ENCODE data around the gene SERPINA12. TPM values are rescaled to one million over a fixed set of nuclear protein-coding genes. Genes with fewer than 3 reads are reported as not detected.

The SERPINA12 gene
- total and polyA plus RNA-seq, 2 experiments from 2014 or later, result not detected

DNA sequence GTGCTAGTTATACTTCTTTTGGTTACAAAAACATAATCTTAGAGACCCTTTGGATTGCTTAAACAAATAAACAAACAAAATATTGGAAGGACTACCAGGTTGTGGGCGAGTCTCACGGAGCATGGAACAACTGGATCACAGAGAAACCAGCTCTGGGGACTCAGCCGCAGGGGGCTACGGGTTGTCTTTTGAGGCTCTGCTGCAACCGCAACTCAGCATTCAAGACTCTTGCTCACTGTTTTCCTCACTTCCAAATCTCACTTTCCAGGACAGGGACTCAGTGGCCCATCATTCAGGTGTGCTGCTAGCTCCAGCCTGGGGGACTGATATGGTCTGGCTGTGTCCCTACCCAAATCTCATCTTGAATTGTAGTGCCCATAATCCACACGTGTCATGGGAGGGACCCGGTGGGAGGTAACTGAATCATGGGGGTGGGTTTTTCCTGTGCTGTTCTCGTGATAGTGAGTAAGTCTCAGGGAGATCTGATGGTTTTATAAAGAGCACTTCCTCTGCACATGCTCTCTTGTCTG lies 37.9 kb upstream of the SERPINA12 start (continued):
- TF ChIP-seq, protein P1, sequence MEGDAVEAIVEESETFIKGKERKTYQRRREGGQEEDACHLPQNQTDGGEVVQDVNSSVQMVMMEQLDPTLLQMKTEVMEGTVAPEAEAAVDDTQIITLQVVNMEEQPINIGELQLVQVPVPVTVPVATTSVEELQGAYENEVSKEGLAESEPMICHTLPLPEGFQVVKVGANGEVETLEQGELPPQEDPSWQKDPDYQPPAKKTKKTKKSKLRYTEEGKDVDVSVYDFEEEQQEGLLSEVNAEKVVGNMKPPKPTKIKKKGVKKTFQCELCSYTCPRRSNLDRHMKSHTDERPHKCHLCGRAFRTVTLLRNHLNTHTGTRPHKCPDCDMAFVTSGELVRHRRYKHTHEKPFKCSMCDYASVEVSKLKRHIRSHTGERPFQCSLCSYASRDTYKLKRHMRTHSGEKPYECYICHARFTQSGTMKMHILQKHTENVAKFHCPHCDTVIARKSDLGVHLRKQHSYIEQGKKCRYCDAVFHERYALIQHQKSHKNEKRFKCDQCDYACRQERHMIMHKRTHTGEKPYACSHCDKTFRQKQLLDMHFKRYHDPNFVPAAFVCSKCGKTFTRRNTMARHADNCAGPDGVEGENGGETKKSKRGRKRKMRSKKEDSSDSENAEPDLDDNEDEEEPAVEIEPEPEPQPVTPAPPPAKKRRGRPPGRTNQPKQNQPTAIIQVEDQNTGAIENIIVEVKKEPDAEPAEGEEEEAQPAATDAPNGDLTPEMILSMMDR (conservative IDR thresholded peaks at IDR 0.05; ENCODE audit: low read depth in 2 of 2), result no peak
- TF ChIP-seq, protein P2, sequence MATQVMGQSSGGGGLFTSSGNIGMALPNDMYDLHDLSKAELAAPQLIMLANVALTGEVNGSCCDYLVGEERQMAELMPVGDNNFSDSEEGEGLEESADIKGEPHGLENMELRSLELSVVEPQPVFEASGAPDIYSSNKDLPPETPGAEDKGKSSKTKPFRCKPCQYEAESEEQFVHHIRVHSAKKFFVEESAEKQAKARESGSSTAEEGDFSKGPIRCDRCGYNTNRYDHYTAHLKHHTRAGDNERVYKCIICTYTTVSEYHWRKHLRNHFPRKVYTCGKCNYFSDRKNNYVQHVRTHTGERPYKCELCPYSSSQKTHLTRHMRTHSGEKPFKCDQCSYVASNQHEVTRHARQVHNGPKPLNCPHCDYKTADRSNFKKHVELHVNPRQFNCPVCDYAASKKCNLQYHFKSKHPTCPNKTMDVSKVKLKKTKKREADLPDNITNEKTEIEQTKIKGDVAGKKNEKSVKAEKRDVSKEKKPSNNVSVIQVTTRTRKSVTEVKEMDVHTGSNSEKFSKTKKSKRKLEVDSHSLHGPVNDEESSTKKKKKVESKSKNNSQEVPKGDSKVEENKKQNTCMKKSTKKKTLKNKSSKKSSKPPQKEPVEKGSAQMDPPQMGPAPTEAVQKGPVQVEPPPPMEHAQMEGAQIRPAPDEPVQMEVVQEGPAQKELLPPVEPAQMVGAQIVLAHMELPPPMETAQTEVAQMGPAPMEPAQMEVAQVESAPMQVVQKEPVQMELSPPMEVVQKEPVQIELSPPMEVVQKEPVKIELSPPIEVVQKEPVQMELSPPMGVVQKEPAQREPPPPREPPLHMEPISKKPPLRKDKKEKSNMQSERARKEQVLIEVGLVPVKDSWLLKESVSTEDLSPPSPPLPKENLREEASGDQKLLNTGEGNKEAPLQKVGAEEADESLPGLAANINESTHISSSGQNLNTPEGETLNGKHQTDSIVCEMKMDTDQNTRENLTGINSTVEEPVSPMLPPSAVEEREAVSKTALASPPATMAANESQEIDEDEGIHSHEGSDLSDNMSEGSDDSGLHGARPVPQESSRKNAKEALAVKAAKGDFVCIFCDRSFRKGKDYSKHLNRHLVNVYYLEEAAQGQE (IDR thresholded peaks at IDR 0.05; ENCODE audit: unreplicated experiment), result no peak
- TF ChIP-seq ZNF114 (CRISPR knock-in tag; IDR thresholded peaks at IDR 0.05) (no peak), POLR2AphosphoS5 (IDR thresholded peaks at IDR 0.05; ENCODE audit: low read depth) (no peak), STAT1 (IDR thresholded peaks at IDR 0.05; ENCODE audit: unreplicated experiment) (no peak), ZNF331 (CRISPR knock-in tag; IDR thresholded peaks at IDR 0.05; ENCODE audit: low read depth) (no peak), JUNB (IDR thresholded peaks at IDR 0.05; ENCODE audit: unreplicated experiment) (no peak)

DNA sequence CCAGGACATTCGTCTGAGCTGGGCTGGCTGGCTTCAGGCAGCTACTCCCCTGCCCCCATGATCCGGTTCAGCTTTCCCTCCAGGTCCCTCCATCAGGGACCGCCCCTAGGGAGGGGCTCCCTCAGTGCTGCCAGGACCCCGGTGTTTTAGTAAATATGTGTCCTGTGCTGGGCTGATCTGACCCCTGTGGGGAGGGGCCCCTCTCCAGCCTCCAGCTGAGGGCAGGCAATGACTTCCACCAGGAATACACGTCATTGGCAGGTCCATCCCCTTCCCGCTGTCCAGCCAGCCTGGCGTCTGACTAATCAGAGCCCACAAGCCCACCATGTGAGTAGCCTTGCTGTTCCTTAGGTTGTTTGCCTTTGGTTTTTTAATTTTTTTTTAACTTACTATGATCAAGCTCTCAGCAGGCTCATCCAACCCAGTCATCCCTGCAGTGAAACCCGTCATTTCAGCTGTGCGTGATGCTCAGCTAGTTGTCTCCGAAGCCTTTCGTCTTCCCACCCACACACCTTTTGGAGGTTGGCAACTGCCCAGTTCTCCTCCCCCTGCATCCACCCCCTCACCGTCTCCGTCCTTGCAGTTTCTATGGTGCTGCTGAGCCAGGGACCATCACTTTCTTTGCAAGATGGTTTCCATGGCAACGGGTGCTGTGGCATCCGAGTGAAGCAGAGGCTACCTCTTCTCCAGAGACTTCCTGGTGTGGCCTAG lies 36.0 kb upstream of the SERPINA12 start:
- H4K20me1 ChIP-seq (replicated peaks; ENCODE audit: insufficient read depth), result no peaks in the 10 kb centered on the region
- H3K4me2 ChIP-seq, result no peak overlapping the region
- Mint-ChIP-seq H3K27me3 (ENCODE audit: insufficient read depth, low read depth, poor library complexity) (peaks cover 17% of the 10 kb centered on the region), H3K27ac (no peak overlapping the region), H3K4me3 (no peak overlapping the region), H3K9me3 (no peaks in the 10 kb centered on the region), H3K36me3 (ENCODE audit: low read depth) (no peaks in the 10 kb centered on the region), H3K4me1 (peaks cover 15% of the 10 kb centered on the region)
- no peaks in the 10 kb centered on the region for H3K27me3 ChIP-seq (ENCODE audit: insufficient read depth)
- H3F3A ChIP-seq (replicated peaks; ENCODE audit: low read depth), result no peaks in the 10 kb centered on the region
- H3K36me3 ChIP-seq (ENCODE audit: insufficient read depth), result no peaks in the 10 kb centered on the region
- no peaks in the 10 kb centered on the region for H3K9me2 ChIP-seq (ENCODE audit: insufficient read depth)
- DNase-seq (ENCODE audit: low spot score) (peak; percentile 45), ATAC-seq (no peak; the same call in 2 of the 3 replicates)
- H3K27ac ChIP-seq (ENCODE audit: low read depth), result no peak overlapping the region
- H2AFZ ChIP-seq, result no peak overlapping the region
- H3K79me2 ChIP-seq (replicated peaks; ENCODE audit: insufficient read depth), result no peaks in the 10 kb centered on the region
- H3K4me3 ChIP-seq, result no peak overlapping the region
- peaks cover 7% of the 10 kb centered on the region; the same call in 1 of the 2 replicates for H3K4me1 ChIP-seq (ENCODE audit: insufficient read depth)
- TF ChIP-seq, protein P3, sequence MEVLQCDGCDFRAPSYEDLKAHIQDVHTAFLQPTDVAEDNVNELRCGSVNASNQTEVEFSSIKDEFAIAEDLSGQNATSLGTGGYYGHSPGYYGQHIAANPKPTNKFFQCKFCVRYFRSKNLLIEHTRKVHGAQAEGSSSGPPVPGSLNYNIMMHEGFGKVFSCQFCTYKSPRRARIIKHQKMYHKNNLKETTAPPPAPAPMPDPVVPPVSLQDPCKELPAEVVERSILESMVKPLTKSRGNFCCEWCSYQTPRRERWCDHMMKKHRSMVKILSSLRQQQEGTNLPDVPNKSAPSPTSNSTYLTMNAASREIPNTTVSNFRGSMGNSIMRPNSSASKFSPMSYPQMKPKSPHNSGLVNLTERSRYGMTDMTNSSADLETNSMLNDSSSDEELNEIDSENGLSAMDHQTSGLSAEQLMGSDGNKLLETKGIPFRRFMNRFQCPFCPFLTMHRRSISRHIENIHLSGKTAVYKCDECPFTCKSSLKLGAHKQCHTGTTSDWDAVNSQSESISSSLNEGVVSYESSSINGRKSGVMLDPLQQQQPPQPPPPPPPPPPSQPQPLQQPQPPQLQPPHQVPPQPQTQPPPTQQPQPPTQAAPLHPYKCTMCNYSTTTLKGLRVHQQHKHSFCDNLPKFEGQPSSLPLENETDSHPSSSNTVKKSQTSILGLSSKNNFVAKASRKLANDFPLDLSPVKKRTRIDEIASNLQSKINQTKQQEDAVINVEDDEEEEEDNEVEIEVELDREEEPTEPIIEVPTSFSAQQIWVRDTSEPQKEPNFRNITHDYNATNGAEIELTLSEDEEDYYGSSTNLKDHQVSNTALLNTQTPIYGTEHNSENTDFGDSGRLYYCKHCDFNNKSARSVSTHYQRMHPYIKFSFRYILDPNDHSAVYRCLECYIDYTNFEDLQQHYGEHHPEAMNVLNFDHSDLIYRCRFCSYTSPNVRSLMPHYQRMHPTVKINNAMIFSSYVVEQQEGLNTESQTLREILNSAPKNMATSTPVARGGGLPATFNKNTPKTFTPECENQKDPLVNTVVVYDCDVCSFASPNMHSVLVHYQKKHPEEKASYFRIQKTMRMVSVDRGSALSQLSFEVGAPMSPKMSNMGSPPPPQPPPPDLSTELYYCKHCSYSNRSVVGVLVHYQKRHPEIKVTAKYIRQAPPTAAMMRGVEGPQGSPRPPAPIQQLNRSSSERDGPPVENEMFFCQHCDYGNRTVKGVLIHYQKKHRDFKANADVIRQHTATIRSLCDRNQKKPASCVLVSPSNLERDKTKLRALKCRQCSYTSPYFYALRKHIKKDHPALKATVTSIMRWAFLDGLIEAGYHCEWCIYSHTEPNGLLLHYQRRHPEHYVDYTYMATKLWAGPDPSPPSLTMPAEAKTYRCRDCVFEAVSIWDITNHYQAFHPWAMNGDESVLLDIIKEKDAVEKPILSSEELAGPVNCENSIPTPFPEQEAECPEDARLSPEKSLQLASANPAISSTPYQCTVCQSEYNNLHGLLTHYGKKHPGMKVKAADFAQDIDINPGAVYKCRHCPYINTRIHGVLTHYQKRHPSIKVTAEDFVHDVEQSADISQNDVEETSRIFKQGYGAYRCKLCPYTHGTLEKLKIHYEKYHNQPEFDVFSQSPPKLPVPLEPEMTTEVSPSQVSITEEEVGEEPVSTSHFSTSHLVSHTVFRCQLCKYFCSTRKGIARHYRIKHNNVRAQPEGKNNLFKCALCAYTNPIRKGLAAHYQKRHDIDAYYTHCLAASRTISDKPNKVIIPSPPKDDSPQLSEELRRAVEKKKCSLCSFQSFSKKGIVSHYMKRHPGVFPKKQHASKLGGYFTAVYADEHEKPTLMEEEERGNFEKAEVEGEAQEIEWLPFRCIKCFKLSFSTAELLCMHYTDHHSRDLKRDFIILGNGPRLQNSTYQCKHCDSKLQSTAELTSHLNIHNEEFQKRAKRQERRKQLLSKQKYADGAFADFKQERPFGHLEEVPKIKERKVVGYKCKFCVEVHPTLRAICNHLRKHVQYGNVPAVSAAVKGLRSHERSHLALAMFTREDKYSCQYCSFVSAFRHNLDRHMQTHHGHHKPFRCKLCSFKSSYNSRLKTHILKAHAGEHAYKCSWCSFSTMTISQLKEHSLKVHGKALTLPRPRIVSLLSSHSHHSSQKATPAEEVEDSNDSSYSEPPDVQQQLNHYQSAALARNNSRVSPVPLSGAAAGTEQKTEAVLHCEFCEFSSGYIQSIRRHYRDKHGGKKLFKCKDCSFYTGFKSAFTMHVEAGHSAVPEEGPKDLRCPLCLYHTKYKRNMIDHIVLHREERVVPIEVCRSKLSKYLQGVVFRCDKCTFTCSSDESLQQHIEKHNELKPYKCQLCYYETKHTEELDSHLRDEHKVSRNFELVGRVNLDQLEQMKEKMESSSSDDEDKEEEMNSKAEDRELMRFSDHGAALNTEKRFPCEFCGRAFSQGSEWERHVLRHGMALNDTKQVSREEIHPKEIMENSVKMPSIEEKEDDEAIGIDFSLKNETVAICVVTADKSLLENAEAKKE (CRISPR knock-in tag; IDR thresholded peaks at IDR 0.05), result no peak
- TF ChIP-seq ZNF331 (CRISPR knock-in tag; IDR thresholded peaks at IDR 0.05; ENCODE audit: low read depth) (no peak), NANOG (IDR thresholded peaks at IDR 0.05; ENCODE audit: borderline replicate concordance) (no peak)
